Measurements from ENCODE around the gene GTPBP2.
A peak's percentile ranks its signal among the peaks of the same experiment; 100 is the strongest.

The GTPBP2 gene

GRCh38 chr6:43671011-43671800, 42.1 kb upstream of the GTPBP2 start:
- Histone ChIP-seq H4K8ac (ENCODE audit: low read depth, low read length) (no peak overlapping the region), H4K12ac (ENCODE audit: low read depth, low read length) (no peak overlapping the region), H3K36me3 (ENCODE audit: control insufficient read depth in 1 of 2, insufficient read depth in 2 of 2, low read length in 2 of 2) (peaks cover 33 to 46% of the 10 kb centered on the region in 2 experiments), H3K4me2 (ENCODE audit: low read length) (no peak overlapping the region), H2BK5ac (ENCODE audit: low read depth, low read length, poor library complexity) (no peak overlapping the region), H3K4me1 (ENCODE audit: control insufficient read depth in 1 of 2, insufficient read depth in 2 of 2, low read length in 2 of 2) (peaks cover 29% of the 10 kb centered on the region in 2 experiments), H3K14ac (ENCODE audit: low read length) (no peak overlapping the region), H4K91ac (ENCODE audit: low read depth, low read length) (no peak overlapping the region), H3K23ac (ENCODE audit: low read length) (no peak overlapping the region), H2BK12ac (ENCODE audit: low read length) (no peak overlapping the region), H3K4ac (ENCODE audit: low read depth, low read length) (no peak overlapping the region), H3K18ac (ENCODE audit: low read length) (no peak overlapping the region), H3K9me3 (ENCODE audit: insufficient read depth, low read depth, low read length) (peaks cover 5% of the 10 kb centered on the region), H3K27me3 (ENCODE audit: insufficient read depth, low read length) (no peaks in the 10 kb centered on the region), H3K79me2 (ENCODE audit: control insufficient read depth, insufficient read depth, low read length, poor library complexity) (no peaks in the 10 kb centered on the region), H2AK5ac (ENCODE audit: low read length) (no peak overlapping the region), H2BK120ac (ENCODE audit: insufficient read depth, low read length, poor library complexity) (no peak overlapping the region), H3K79me1 (ENCODE audit: low read length) (peaks cover 5% of the 10 kb centered on the region), H2AFZ (ENCODE audit: insufficient read depth, low read length, poor library complexity) (no peak overlapping the region), H3K9ac (ENCODE audit: low read length) (no peak overlapping the region), H3K4me3 (ENCODE audit: low read depth, low read length) (no peak overlapping the region), H3K27ac (ENCODE audit: low read depth, low read length) (no peak overlapping the region)
- no peak for DNase-seq
- WGBS (ENCODE audit: extremely low coverage, insufficient coverage, insufficient read length), result no CpG with 5 or more reads among the region's 8 CpGs

GRCh38 chr6:43670623-43670986, 41.5 kb upstream of the GTPBP2 start:
- H2BK12ac ChIP-seq (ENCODE audit: low read length), result no peak overlapping the region
- no CpG with 5 or more reads among the region's 6 CpGs for WGBS (ENCODE audit: extremely low coverage, insufficient coverage, insufficient read length)
- peaks cover 5% of the 10 kb centered on the region for H3K9me3 ChIP-seq (ENCODE audit: insufficient read depth, low read depth, low read length)
- H2BK120ac ChIP-seq (ENCODE audit: insufficient read depth, low read length, poor library complexity), result no peak overlapping the region
- H3K4me2 ChIP-seq (ENCODE audit: low read length), result no peak overlapping the region
- peaks cover 33 to 42% of the 10 kb centered on the region in 2 experiments for H3K36me3 ChIP-seq (ENCODE audit: control insufficient read depth in 1 of 2, insufficient read depth in 2 of 2, low read length in 2 of 2)
- H2AFZ ChIP-seq (ENCODE audit: insufficient read depth, low read length, poor library complexity), result no peak overlapping the region
- H2AK5ac ChIP-seq (ENCODE audit: low read length), result no peak overlapping the region
- no peak overlapping the region for H3K18ac ChIP-seq (ENCODE audit: low read length)
- DNase-seq, result no peak
- H2BK5ac ChIP-seq (ENCODE audit: low read depth, low read length, poor library complexity), result no peak overlapping the region
- no peak overlapping the region for H3K27ac ChIP-seq (ENCODE audit: low read depth, low read length)
- no peaks in the 10 kb centered on the region for H3K27me3 ChIP-seq (ENCODE audit: insufficient read depth, low read length)
- H3K4me1 ChIP-seq (ENCODE audit: control insufficient read depth in 1 of 2, insufficient read depth in 2 of 2, low read length in 2 of 2), result peaks cover 29% of the 10 kb centered on the region in 2 experiments
- H4K12ac ChIP-seq (ENCODE audit: low read depth, low read length), result no peak overlapping the region
- no peaks in the 10 kb centered on the region for H3K79me2 ChIP-seq (ENCODE audit: control insufficient read depth, insufficient read depth, low read length, poor library complexity)
- no peak overlapping the region for H4K8ac ChIP-seq (ENCODE audit: low read depth, low read length)
- no peak overlapping the region for H3K14ac ChIP-seq (ENCODE audit: low read length)
- H3K79me1 ChIP-seq (ENCODE audit: low read length), result peaks cover 5% of the 10 kb centered on the region
- H4K91ac ChIP-seq (ENCODE audit: low read depth, low read length), result no peak overlapping the region
- no peak overlapping the region for H3K4me3 ChIP-seq (ENCODE audit: low read depth, low read length)
- no peak overlapping the region for H3K23ac ChIP-seq (ENCODE audit: low read length)
- H3K4ac ChIP-seq (ENCODE audit: low read depth, low read length), result no peak overlapping the region
- no peak overlapping the region for H3K9ac ChIP-seq (ENCODE audit: low read length)

GRCh38 chr6:43669922-43670622, 41.0 kb upstream of the GTPBP2 start:
- peak in 1 of 2 donors; percentile 55 for DNase-seq
- Histone ChIP-seq H3K27me3 (ENCODE audit: insufficient read depth, low read length) (no peaks in the 10 kb centered on the region), H3K79me1 (ENCODE audit: low read length) (peaks cover 5% of the 10 kb centered on the region), H3K9me3 (ENCODE audit: insufficient read depth, low read depth, low read length) (peaks cover 5% of the 10 kb centered on the region), H3K18ac (ENCODE audit: low read length) (peak overlapping the region; percentile 31), H2BK5ac (ENCODE audit: low read depth, low read length, poor library complexity) (no peak overlapping the region), H3K4me1 (ENCODE audit: control insufficient read depth in 1 of 2, insufficient read depth in 2 of 2, low read length in 2 of 2) (peaks cover 29% of the 10 kb centered on the region in 2 experiments), H3K79me2 (ENCODE audit: control insufficient read depth, insufficient read depth, low read length, poor library complexity) (no peaks in the 10 kb centered on the region), H3K4ac (ENCODE audit: low read depth, low read length) (no peak overlapping the region), H3K36me3 (ENCODE audit: control insufficient read depth in 1 of 2, insufficient read depth in 2 of 2, low read length in 2 of 2) (peaks cover 28 to 37% of the 10 kb centered on the region in 2 experiments), H3K9ac (ENCODE audit: low read length) (no peak overlapping the region), H3K4me2 (ENCODE audit: low read length) (no peak overlapping the region), H2AK5ac (ENCODE audit: low read length) (no peak overlapping the region), H2BK120ac (ENCODE audit: insufficient read depth, low read length, poor library complexity) (no peak overlapping the region), H4K8ac (ENCODE audit: low read depth, low read length) (no peak overlapping the region), H2AFZ (ENCODE audit: insufficient read depth, low read length, poor library complexity) (no peak overlapping the region), H4K12ac (ENCODE audit: low read depth, low read length) (no peak overlapping the region), H3K27ac (ENCODE audit: low read depth, low read length) (peak overlapping the region; percentile 9), H4K91ac (ENCODE audit: low read depth, low read length) (peak overlapping the region; percentile 55), H2BK12ac (ENCODE audit: low read length) (no peak overlapping the region), H3K23ac (ENCODE audit: low read length) (no peak overlapping the region), H3K4me3 (ENCODE audit: low read depth, low read length) (no peak overlapping the region), H3K14ac (ENCODE audit: low read length) (no peak overlapping the region)
- no CpG with 5 or more reads among the region's 6 CpGs for WGBS (ENCODE audit: extremely low coverage, insufficient coverage, insufficient read length)

- H3K23ac ChIP-seq (ENCODE audit: low read length), result no peak overlapping the region
- peaks cover 5% of the 10 kb centered on the region for H3K79me1 ChIP-seq (ENCODE audit: low read length)
- no peak overlapping the region for H2BK120ac ChIP-seq (ENCODE audit: insufficient read depth, low read length, poor library complexity)
- H3K9me3 ChIP-seq (ENCODE audit: insufficient read depth, low read depth, low read length), result peaks cover 9% of the 10 kb centered on the region
- H3K4ac ChIP-seq (ENCODE audit: low read depth, low read length), result peak overlapping the region; percentile 51
- no peak overlapping the region for H4K8ac ChIP-seq (ENCODE audit: low read depth, low read length)
- no peaks in the 10 kb centered on the region for H3K27me3 ChIP-seq (ENCODE audit: insufficient read depth, low read length)
- H3K4me2 ChIP-seq (ENCODE audit: low read length), result no peak overlapping the region
- WGBS (ENCODE audit: extremely low coverage, insufficient coverage, insufficient read length), result no CpG with 5 or more reads among the region's 15 CpGs
- peaks cover 21 to 29% of the 10 kb centered on the region in 2 experiments for H3K36me3 ChIP-seq (ENCODE audit: control insufficient read depth in 1 of 2, insufficient read depth in 2 of 2, low read length in 2 of 2)
- H3K14ac ChIP-seq (ENCODE audit: low read length), result no peak overlapping the region
- H3K18ac ChIP-seq (ENCODE audit: low read length), result peak overlapping the region; percentile 31
- peak overlapping the region; percentile 9 for H3K27ac ChIP-seq (ENCODE audit: low read depth, low read length)
- H4K91ac ChIP-seq (ENCODE audit: low read depth, low read length), result peak overlapping the region; percentile 55
- no peak overlapping the region for H3K9ac ChIP-seq (ENCODE audit: low read length)
- H3K4me1 ChIP-seq (ENCODE audit: control insufficient read depth in 1 of 2, insufficient read depth in 2 of 2, low read length in 2 of 2), result peaks cover 29% of the 10 kb centered on the region in 2 experiments
- H2BK5ac ChIP-seq (ENCODE audit: low read depth, low read length, poor library complexity), result no peak overlapping the region
- H3K4me3 ChIP-seq (ENCODE audit: low read depth, low read length), result no peak overlapping the region
- H3K79me2 ChIP-seq (ENCODE audit: control insufficient read depth, insufficient read depth, low read length, poor library complexity), result no peaks in the 10 kb centered on the region
- peak overlapping the region; percentile 8 for H2BK12ac ChIP-seq (ENCODE audit: low read length)
- no peak overlapping the region for H2AK5ac ChIP-seq (ENCODE audit: low read length)
- peak; percentile 22 to 28 for DNase-seq
- peak overlapping the region; percentile 16 for H4K12ac ChIP-seq (ENCODE audit: low read depth, low read length)
- peak overlapping the region; percentile 46 for H2AFZ ChIP-seq (ENCODE audit: insufficient read depth, low read length, poor library complexity)
These were observed 40.2 kb upstream of the GTPBP2 start for GRCh38 chr6:43669050-43669921.

All from trophoblast cell (in vitro differentiated cells and primary cell).